Activated CD4-positive, CD25-positive, alpha-beta regulatory T cell (primary cell): ENCODE results near the gene RALGPS1.

Source experiments
- DNase-seq, 4 experiments: peaks; one replicate each; lab custom pipeline; 2025; lab: John Stamatoyannopoulos, UW

The RALGPS1 gene

GRCh38 chr9:126914458-126915280 lies at the start of gene RALGPS1:
Gene RALGPS1, plus strand, starts transcription at chr9:126914782. Its CDS starts 47,508 bp downstream, at chr9:126962290.
- DNase-seq = peak; percentile 66 to 76 (median 73)

GRCh38 chr9:126869368-126869767 lies 45.2 kb upstream of the RALGPS1 start:
- no peak for DNase-seq

GRCh38 chr9:126872516-126872915 lies 42.1 kb upstream of the RALGPS1 start:
- DNase-seq = no peak

DNA sequence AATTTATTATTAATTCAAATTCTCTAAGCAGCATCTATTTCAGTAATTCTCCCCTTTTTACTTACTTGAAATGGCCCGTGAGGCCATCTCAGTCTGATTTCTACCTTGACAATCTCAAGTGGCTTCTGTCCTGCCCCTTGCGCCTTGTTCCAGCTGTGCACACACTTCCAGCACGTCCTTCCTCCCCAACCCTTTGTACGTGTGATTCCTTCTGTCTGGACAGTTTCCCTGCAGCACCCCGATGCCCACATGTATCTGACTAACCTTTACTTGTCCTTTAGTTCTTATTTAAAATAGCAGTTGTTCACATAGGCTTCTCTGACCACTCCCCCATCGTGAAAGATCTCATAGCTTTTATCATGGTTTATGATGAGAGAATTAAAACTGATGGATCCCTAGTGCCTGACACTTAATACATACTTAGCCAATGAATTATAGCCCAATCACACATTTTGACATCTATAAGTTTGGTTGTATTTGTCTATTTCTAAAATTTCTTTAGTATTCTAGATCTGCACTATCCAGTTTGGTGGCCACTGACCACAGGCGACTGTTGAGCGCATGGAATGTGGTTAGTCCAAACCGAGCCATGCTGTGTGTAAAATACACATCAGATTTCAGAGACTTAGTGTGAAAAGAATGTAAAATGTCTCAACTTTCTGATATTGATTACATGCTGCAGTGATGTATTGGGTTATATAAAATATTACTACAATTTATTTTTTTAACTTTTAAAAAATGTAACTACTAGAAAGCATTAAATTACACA lies 39.9 kb upstream of the RALGPS1 start:
- no peak for DNase-seq

GRCh38 chr9:126875756-126876510 lies 38.6 kb upstream of the RALGPS1 start:
- no peak for DNase-seq

- no peak for DNase-seq
Measured at GRCh38 chr9:126876531-126876930, 38.1 kb upstream of the RALGPS1 start.

DNA sequence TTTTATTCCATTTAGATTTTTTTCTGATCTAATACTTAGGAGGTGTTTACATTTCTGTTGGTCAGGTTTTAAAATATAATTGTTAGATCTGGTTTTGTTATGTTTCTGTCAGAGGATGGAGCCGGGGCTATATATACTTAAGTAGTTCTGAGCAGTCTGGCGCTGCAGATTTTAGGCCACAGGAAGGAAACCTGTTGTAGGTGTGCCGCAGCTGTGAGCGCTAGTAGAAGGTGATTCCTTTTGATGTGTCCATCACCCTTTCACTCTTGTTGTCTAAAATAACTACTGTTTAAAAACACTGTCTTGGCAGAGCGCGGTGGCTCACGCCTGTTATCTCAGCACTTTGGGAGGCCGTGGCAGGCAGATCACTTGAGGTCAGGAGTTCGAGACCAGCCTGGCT lies 37.2 kb upstream of the RALGPS1 start:
- DNase-seq = no peak

DNA sequence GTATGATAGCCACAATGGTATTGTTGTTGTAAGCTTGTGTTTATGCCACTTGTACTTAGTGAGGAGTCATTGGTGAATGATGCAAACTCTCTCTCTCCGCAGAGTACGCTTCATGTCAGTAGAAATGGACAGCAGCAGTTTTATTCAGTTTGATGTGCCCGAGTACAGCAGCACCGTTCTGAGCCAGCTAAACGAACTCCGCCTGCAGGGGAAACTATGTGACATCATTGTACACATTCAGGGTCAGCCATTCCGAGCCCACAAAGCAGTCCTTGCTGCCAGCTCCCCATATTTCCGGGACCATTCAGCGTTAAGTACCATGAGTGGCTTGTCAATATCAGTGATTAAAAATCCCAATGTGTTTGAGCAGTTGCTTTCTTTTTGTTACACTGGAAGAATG lies 35.3 kb upstream of the RALGPS1 start:
- DNase-seq = no peak

- no peak for DNase-seq
Measured at GRCh38 chr9:126880226-126880946, 34.2 kb upstream of the RALGPS1 start.

- no peak for DNase-seq
Measured at GRCh38 chr9:126880947-126881332, 33.6 kb upstream of the RALGPS1 start.

- no peak for DNase-seq
Measured at GRCh38 chr9:126882746-126883145, 31.8 kb upstream of the RALGPS1 start.

GRCh38 chr9:126883636-126884035 lies 30.9 kb upstream of the RALGPS1 start:
- DNase-seq = no peak

- no peak for DNase-seq
Measured at GRCh38 chr9:126885131-126885641, 29.4 kb upstream of the RALGPS1 start.

GRCh38 chr9:126886034-126886822 lies 28.4 kb upstream of the RALGPS1 start:
- no peak for DNase-seq

DNA sequence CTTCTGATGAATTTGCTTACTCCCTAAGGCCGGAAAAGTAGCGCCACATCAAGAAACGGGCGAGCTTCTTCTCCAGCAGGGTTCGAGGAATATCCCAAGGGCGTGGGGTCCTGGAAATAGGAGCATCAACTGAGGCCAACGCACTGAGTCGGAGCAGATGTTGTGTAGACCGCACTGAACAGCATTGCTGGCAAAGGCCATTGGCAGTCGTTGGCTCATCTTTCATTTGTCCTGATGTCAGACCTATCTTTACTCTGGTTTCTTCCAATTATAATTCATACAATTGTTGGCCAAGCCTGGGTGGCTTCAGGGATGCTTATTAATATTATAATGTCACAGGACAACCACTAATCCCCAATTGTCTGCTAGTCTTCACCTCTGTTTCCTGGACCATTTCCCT lies 27.7 kb upstream of the RALGPS1 start:
- no peak for DNase-seq

DNA sequence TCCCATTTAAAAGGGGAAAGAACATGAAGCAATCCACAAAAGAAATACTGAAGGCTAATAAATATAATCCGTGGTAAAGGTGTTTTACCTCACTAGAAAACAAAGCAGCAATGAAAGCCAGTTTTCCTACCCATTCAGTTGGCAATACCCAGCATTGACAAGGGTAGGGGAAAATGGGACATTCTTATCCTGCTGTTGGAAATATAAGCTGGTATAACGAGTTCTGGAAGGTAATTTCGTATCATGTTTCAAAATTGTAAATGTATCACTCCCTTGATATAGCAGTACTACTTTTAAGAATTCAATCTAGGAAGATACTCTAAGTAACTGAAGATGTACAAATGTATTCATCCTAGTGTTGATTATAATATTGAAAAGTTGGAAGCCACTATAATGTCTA lies 22.9 kb upstream of the RALGPS1 start:
- no peak for DNase-seq

DNA sequence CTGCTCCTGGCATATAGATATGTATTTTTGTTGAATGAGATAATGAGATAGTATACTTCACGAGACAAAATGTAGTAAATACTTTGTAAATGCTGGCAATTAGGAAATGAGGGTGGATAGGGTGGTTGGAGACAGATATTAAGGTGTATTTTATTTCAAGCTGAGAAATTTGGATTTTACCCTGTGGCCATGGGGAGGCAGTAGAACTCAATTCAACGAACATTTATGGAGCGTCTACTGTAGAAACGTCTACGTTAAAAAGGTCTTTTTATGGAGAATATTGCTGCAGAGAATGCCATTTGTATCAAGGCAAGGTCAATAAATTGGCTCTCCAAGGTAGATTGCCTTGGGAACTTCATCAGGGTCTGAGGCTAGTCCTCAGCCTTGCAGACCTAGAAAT lies 21.5 kb upstream of the RALGPS1 start:
- no peak for DNase-seq

GRCh38 chr9:126894052-126894603 lies 20.5 kb upstream of the RALGPS1 start:
- DNase-seq = no peak

GRCh38 chr9:126902210-126902609 lies 12.4 kb upstream of the RALGPS1 start:
- no peak for DNase-seq

GRCh38 chr9:126904586-126904985 lies 10.0 kb upstream of the RALGPS1 start:
- no peak for DNase-seq

GRCh38 chr9:126906091-126906490 lies 8.5 kb upstream of the RALGPS1 start:
- DNase-seq = no peak
